HepG2 (cell line): ENCODE results near the gene THSD4. TPM values are rescaled to one million over a fixed set of nuclear protein-coding genes. Genes with fewer than 3 reads are reported as not detected.

ENCODE experiments used
- AGO2 ChIP-seq: fragments of 200-400 bp; formaldehyde crosslinking; optimal IDR thresholded peaks from 2 replicates; pipeline ENCODE3; 2017; ENCODE audit warnings: mild to moderate bottlenecking, low read depth, low read length, moderate library complexity
- ARID5B ChIP-seq: IDR thresholded peaks from 2 replicates; pipeline ENCODE4 v1.4.0; 2020; ENCODE audit warnings: mild to moderate bottlenecking, missing genetic modification reagents
- BHLHE40 ChIP-seq: IDR thresholded peaks from 2 replicates; pipeline ENCODE4 v1.6.1; 2011; ENCODE audit warnings: low read length, improper control_type of control experiment
- CHD2 ChIP-seq: IDR thresholded peaks from 2 replicates; pipeline ENCODE4 v1.6.1; 2011; ENCODE audit warnings: low read depth, low read length, improper control_type of control experiment
- CREB3 ChIP-seq: sonication (generic); formaldehyde crosslinking; IDR thresholded peaks from 2 replicates; pipeline ENCODE4 v1.5.0; 2020; ENCODE audit warnings: missing genetic modification reagents
- DR1 ChIP-seq: sonication (generic); formaldehyde crosslinking; IDR thresholded peaks from 2 replicates; pipeline ENCODE4 v1.8.0; 2021; ENCODE audit warnings: mild to moderate bottlenecking, missing genetic modification reagents, inconsistent platforms
- ELF4 ChIP-seq: sonication (generic); formaldehyde crosslinking; IDR thresholded peaks from 2 replicates; pipeline ENCODE4 v1.5.0; 2020; ENCODE audit warnings: missing genetic modification reagents, mild to moderate bottlenecking, moderate library complexity, borderline replicate concordance
- FIP1L1 ChIP-seq: fragments of 200-400 bp; formaldehyde crosslinking; IDR thresholded peaks from 2 replicates; pipeline ENCODE4 v1.6.1; 2018; ENCODE audit warnings: low read depth, mild to moderate bottlenecking, low read length, moderate library complexity, borderline replicate concordance; ENCODE audit not compliant: insufficient read depth
- GTF2F1 ChIP-seq: fragments of 150-350 bp; IDR thresholded peaks from 2 replicates; pipeline ENCODE4 v1.6.1; 2014; ENCODE audit warnings: low read length
- HOXA3 ChIP-seq: sonication (generic); formaldehyde crosslinking; IDR thresholded peaks from 2 replicates; pipeline ENCODE4 v1.5.0; 2020; ENCODE audit warnings: missing genetic modification reagents
- KAT2B ChIP-seq: fragments of 150-350 bp; IDR thresholded peaks from 2 replicates; pipeline ENCODE4 v1.6.1; 2014; ENCODE audit warnings: low read depth, low read length, borderline replicate concordance
- KDM1A ChIP-seq: IDR thresholded peaks from 2 replicates; pipeline ENCODE4 v1.6.1; 2016; ENCODE audit warnings: missing compliant biosample characterization
- MTA3 ChIP-seq: sonication (generic); formaldehyde crosslinking; IDR thresholded peaks from 2 replicates; pipeline ENCODE4 v1.4.0; 2020; ENCODE audit warnings: missing genetic modification reagents
- MYC ChIP-seq: sonication (generic); formaldehyde crosslinking; IDR thresholded peaks from 2 replicates; pipeline ENCODE4 v1.9.0; 2021; ENCODE audit warnings: missing genetic modification reagents, borderline replicate concordance
- RELA ChIP-seq: sonication (generic); formaldehyde crosslinking; IDR thresholded peaks from 2 replicates; pipeline ENCODE4 v1.4.0; 2020; ENCODE audit warnings: missing genetic modification reagents
- SOX13 ChIP-seq, 3 experiments: fragments of 450-650 bp in 1 of 3; sonication (generic) in 1 of 3; formaldehyde crosslinking in 1 of 3; IDR thresholded peaks in 2 of 3; conservative IDR thresholded peaks in 1 of 3; 2 replicates each; pipeline versions ENCODE4 v1.5.0 to v1.6.1; 2016 to 2020; ENCODE audit warnings: antibody characterized with exemption in 1 of 3, mild to moderate bottlenecking in 1 of 3, missing compliant biosample characterization in 1 of 3, missing genetic modification reagents in 1 of 3, moderate library complexity in 1 of 3
- ZBTB20 ChIP-seq: sonication (generic); formaldehyde crosslinking; IDR thresholded peaks from 2 replicates; pipeline ENCODE4 v1.8.1; 2023; ENCODE audit warnings: missing genetic modification reagents, low read depth, mild to moderate bottlenecking, borderline replicate concordance
- ZNF34 ChIP-seq: sonication (generic); formaldehyde crosslinking; IDR thresholded peaks from 2 replicates; pipeline ENCODE4 v1.4.0; 2020; ENCODE audit warnings: mild to moderate bottlenecking, missing genetic modification reagents, borderline replicate concordance
- ZNF383 ChIP-seq: sonication (generic); formaldehyde crosslinking; IDR thresholded peaks from 2 replicates; pipeline ENCODE4 v1.4.0; 2020; ENCODE audit warnings: missing genetic modification reagents, mild to moderate bottlenecking, borderline replicate concordance
- ZNF552 ChIP-seq: sonication (generic); formaldehyde crosslinking; IDR thresholded peaks from 2 replicates; pipeline ENCODE4 v1.9.0; 2022; ENCODE audit warnings: missing genetic modification reagents, mild to moderate bottlenecking, borderline replicate concordance
- ZNF644 ChIP-seq: IDR thresholded peaks from 2 replicates; pipeline ENCODE4 v1.6.1; 2016; ENCODE audit warnings: low read depth
- ZNF709 ChIP-seq: sonication (generic); formaldehyde crosslinking; IDR thresholded peaks from 2 replicates; pipeline ENCODE4 v1.5.0; 2020; ENCODE audit warnings: mild to moderate bottlenecking, missing genetic modification reagents
- ZUFSP ChIP-seq: sonication (generic); formaldehyde crosslinking; IDR thresholded peaks from 2 replicates; pipeline ENCODE4 v1.9.0; 2021; ENCODE audit warnings: missing genetic modification reagents, mild to moderate bottlenecking, borderline replicate concordance
- polyA plus RNA-seq, 8 experiments: library from polyadenylated mRNA; depleted of rRNA in 3 of 8; stranded (reverse) in 7 of 8; unstranded in 1 of 8; fragments of >200 nt; fragmentation: Illumina TruSeq in 4 of 8; extraction: Trizol in 4 of 8; gene quantifications; 2 replicates each; pipeline versions ENCODE4 v1.2.1 to v1.2.3, GENCODE V29; 2011 to 2016; ENCODE audit warnings: low read depth in 4 of 8, missing spikeins in 1 of 8, mixed read lengths in 1 of 8; ENCODE audit not compliant: insufficient read depth in 1 of 8
- total RNA-seq, 5 experiments: library from RNA; depleted of rRNA; stranded (reverse); fragments of >200 nt; fragmentation: Illumina TruSeq; extraction: Trizol; gene quantifications; 2 replicates each; pipeline ENCODE4 v1.2.3, GENCODE V29; 2016; ENCODE audit warnings: low read depth in 1 of 5

Gene THSD4
- total and polyA plus RNA-seq, 2 of the 13 experiments (the other 11 are each of a cell fraction or from before 2014, with no cell fraction given) = 0.07 to 0.21 TPM

DNA sequence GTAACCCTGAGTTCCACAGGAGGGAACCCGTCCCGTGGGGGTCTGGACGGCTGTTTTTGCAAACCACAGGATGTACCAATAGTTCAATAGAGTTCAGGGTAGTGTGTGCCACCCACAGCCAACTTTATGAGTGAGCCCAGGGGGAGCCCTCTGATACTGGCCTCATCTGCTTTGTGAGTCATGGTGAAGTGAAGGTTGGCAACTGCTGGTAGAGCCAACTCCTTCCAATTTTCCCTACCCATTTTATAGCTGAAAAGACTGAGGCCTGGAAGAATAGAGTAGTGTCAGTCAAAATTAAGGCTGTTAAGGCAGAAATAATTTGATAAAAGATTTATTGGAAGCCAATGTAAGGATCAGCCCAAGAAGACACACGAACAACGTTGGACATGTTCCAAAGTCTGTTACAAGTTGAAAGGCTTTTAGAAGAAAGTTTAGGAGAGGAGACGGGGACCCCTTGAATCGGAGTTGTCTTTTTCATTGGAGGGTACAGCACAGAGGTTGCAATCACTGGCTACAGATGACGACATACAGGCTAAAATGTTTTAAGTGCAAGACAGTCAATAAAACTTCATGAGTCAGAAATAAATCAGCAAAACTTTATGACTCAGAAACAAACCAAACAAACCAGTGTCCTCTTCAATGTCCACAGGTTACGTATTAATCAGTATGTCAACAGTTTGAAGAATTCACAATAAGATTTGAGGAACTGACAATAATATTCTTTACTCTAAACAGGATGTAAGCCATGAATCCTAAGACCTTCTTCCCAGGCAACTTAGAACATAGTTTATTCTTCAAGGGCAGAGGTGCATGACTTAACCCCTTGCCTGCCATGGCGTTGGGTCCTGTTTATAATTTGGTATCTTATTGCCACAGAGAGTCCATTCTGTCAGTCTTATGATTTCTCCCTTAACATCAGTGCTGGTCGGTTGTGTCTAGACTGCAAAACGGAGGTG is 632.1 kb downstream of the THSD4 start (continued):
- peak; percentile 94 for TF ChIP-seq ARID5B
- TF ChIP-seq SOX13 (IDR thresholded peaks at IDR 0.05) = 0 out of 2 replicates have a peak, but pooled peaks have one; percentile 11
- peak in 1 of 2 experiments; percentile 92; a peak in 2 of 4 replicates for TF ChIP-seq SOX13 (CRISPR knock-in tag; conservative IDR thresholded peaks at IDR 0.05 in 1 of 2, IDR thresholded peaks at IDR 0.05 in 1 of 2)
- TF ChIP-seq KAT2B = no peak
- no peak for TF ChIP-seq ZNF709 (CRISPR knock-in tag)
- no peak for TF ChIP-seq GTF2F1
- TF ChIP-seq HOXA3 (CRISPR knock-in tag) = no peak
- TF ChIP-seq MYC (CRISPR knock-in tag) = no peak
- no peak for TF ChIP-seq CHD2
- no peak for TF ChIP-seq AGO2
- TF ChIP-seq ZNF644 = no peak
- TF ChIP-seq ZNF552 (CRISPR knock-in tag) = no peak
- no peak for TF ChIP-seq ZNF34 (CRISPR knock-in tag)
- TF ChIP-seq ZBTB20 (CRISPR knock-in tag) = no peak
- TF ChIP-seq ZUFSP (CRISPR knock-in tag) = no peak
- TF ChIP-seq ZNF383 (CRISPR knock-in tag) = no peak
- no peak for TF ChIP-seq FIP1L1
- no peak for TF ChIP-seq RELA (CRISPR knock-in tag)
- no peak for TF ChIP-seq MTA3 (CRISPR knock-in tag)
- no peak for TF ChIP-seq ELF4 (CRISPR knock-in tag)
- no peak for TF ChIP-seq CREB3 (CRISPR knock-in tag)
- TF ChIP-seq BHLHE40 = no peak
- TF ChIP-seq KDM1A (CRISPR knock-in tag) = peak; percentile 77; the same call in 1 of the 2 replicates
- no peak for TF ChIP-seq DR1 (CRISPR knock-in tag)
